Adrenal gland (tissue), 5 donors: Measurements from ENCODE around the gene SDK1.

Experiments
- CTCF ChIP-seq, 6 experiments: fragments of 450-650 bp in 4 of 6; fragments of 200-600 bp in 2 of 6; sonication (generic) in 1 of 6; IDR thresholded peaks; 1 replicate in 5 of 6; 2 replicates in 1 of 6; pipeline versions ENCODE4 v1.5.1 to v1.8.0; 2016 to 2021; ENCODE audit warnings: antibody characterized with exemption in 6 of 6, mild to moderate bottlenecking in 2 of 6, moderate library complexity in 1 of 6
- POLR2A ChIP-seq, 2 donors: fragments of 450-650 bp; IDR thresholded peaks; one replicate each; pipeline ENCODE4 v1.6.1; 2017; ENCODE audit warnings: antibody characterized with exemption in 2 of 2, mild to moderate bottlenecking in 2 of 2, moderate library complexity in 1 of 2
- donor health status: DM: no; HTN: no; CAD: no.

- TF ChIP-seq CTCF (IDR thresholded peaks at IDR 0.05) (no peak), POLR2A (IDR thresholded peaks at IDR 0.05) (no peak)
Measured at GRCh38 chr7:3754493-3755341, 453.7 kb downstream of the SDK1 start.
